Activated CD8-positive, alpha-beta T cell treated with anti-CD3 and anti-CD28 coated beads for 36 hours (primary cell): ENCODE results near the gene SLC9A9. TPM values are rescaled to one million over a fixed set of nuclear protein-coding genes. Genes with fewer than 3 reads are reported as not detected.

Source experiments
- ATAC-seq: fragments of 200-7000 bp; cut with Tn5 transposase; one replicate; pipeline ENCODE4 v1.10.0; 2021; ENCODE audit warnings: mild to moderate bottlenecking, moderate library complexity
- CTCF ChIA-PET: fragments of 350-600 bp; sonication (Branson Sonifier 250); formaldehyde crosslinking; loops from one replicate; lab custom pipeline; 2021; ENCODE audit warnings: antibody characterized with exemption; lab: Charles Lee
- POLR2A ChIA-PET: fragments of 350-600 bp; sonication (Branson Sonifier 250); formaldehyde crosslinking; loops from one replicate; lab custom pipeline; 2021; ENCODE audit warnings: antibody characterized with exemption; lab: Charles Lee
- DNase-seq: peaks from one replicate; pipeline ENCODE4 v3.0.0-alpha.2; 2020
- H3K27ac Mint-ChIP-seq: one replicate; pipeline ENCODE4 v1.8.0; 2021; ENCODE audit warnings: mild to moderate bottlenecking, mixed read lengths
- H3K27me3 Mint-ChIP-seq: one replicate; pipeline ENCODE4 v1.8.0; 2021; ENCODE audit warnings: mixed read lengths
- H3K36me3 Mint-ChIP-seq: one replicate; pipeline ENCODE4 v1.8.0; 2021; ENCODE audit warnings: low read depth, mixed read lengths
- H3K4me1 Mint-ChIP-seq: one replicate; pipeline ENCODE4 v1.8.0; 2021; ENCODE audit warnings: low read depth, mixed read lengths
- H3K4me3 Mint-ChIP-seq: one replicate; pipeline ENCODE4 v1.8.0; 2021; ENCODE audit warnings: mild to moderate bottlenecking, moderate library complexity, mixed read lengths
- H3K9me3 Mint-ChIP-seq: one replicate; pipeline ENCODE4 v1.8.0; 2021; ENCODE audit warnings: mixed read lengths
- CTCF ChIP-seq: fragments of 200-600 bp; IDR thresholded peaks from one replicate; pipeline ENCODE4 v1.8.0; 2022; ENCODE audit warnings: antibody characterized with exemption, mild to moderate bottlenecking
- intact Hi-C: fragments of 100-400 bp; cut with micrococcal nuclease; formaldehyde crosslinking; loops from one replicate; pipeline ENCODE4 v1.10.0; 2022
- total RNA-seq, 2 experiments: library from RNA; stranded (reverse); gene quantifications; one replicate each; pipeline ENCODE4 v1.2.3, GENCODE V29; 2021

The SLC9A9 gene
- total RNA-seq, 2 experiments from 2014 or later: 1.9 to 2.2 TPM

- H3K27ac Mint-ChIP-seq: no peak overlapping the region
- H3K27me3 Mint-ChIP-seq: no peaks in the 10 kb centered on the region
- DNase-seq (no peak), ATAC-seq (no peak)
- H3K4me3 Mint-ChIP-seq: no peak overlapping the region
- no peaks in the 10 kb centered on the region for H3K4me1 Mint-ChIP-seq
- ChIA-PET CTCF (no interaction called here), POLR2A (no interaction called here)
- intact Hi-C loops: no loop called here
- H3K9me3 Mint-ChIP-seq: no peaks in the 10 kb centered on the region
- no peak for TF ChIP-seq CTCF
- peaks cover 3% of the 10 kb centered on the region for H3K36me3 Mint-ChIP-seq
Observed at GRCh38 chr3:143465666-143466065, 382.6 kb downstream of the SLC9A9 start.

GRCh38 chr3:143464850-143465249 lies 383.4 kb downstream of the SLC9A9 start:
- Mint-ChIP-seq H3K4me3 (no peak overlapping the region), H3K27me3 (no peaks in the 10 kb centered on the region), H3K36me3 (peaks cover 3% of the 10 kb centered on the region), H3K27ac (no peak overlapping the region), H3K9me3 (no peaks in the 10 kb centered on the region), H3K4me1 (no peaks in the 10 kb centered on the region)
- no peak for ATAC-seq
- ChIA-PET CTCF (no interaction called here), POLR2A (no interaction called here)
- intact Hi-C loops: no loop called here
- no peak for DNase-seq
- TF ChIP-seq CTCF: no peak

- Mint-ChIP-seq H3K4me3 (no peak overlapping the region), H3K36me3 (no peaks in the 10 kb centered on the region), H3K27ac (no peak overlapping the region), H3K27me3 (no peaks in the 10 kb centered on the region), H3K9me3 (no peaks in the 10 kb centered on the region), H3K4me1 (no peaks in the 10 kb centered on the region)
- ATAC-seq (no peak), DNase-seq (no peak)
- POLR2A ChIA-PET: no interaction called here
- TF ChIP-seq CTCF: no peak
- CTCF ChIA-PET: no interaction called here
- intact Hi-C loops: no loop called here
Observed at GRCh38 chr3:143455480-143455879, 392.8 kb downstream of the SLC9A9 start.

- Mint-ChIP-seq H3K27ac (no peak overlapping the region), H3K4me3 (no peak overlapping the region), H3K27me3 (no peaks in the 10 kb centered on the region), H3K36me3 (no peaks in the 10 kb centered on the region), H3K4me1 (peaks cover 2% of the 10 kb centered on the region), H3K9me3 (no peaks in the 10 kb centered on the region)
- TF ChIP-seq CTCF: no peak
- intact Hi-C loops: no loop called here
- peak; percentile 16 for DNase-seq
- CTCF ChIA-PET: no interaction called here
- ATAC-seq: peak; percentile 47
- POLR2A ChIA-PET: no interaction called here
Observed at GRCh38 chr3:143450632-143451031, 397.6 kb downstream of the SLC9A9 start.

- H3K27ac Mint-ChIP-seq: no peak overlapping the region
- ATAC-seq: no peak
- CTCF ChIA-PET: interaction anchor here (1.0 to 1.5 kb wide), 2 partner anchors 14 to 326 kb away, joined by 5 to 7 read pairs; no protein-coding TSS in a partner anchor
Observed at GRCh38 chr3:143447491-143447890, 400.8 kb downstream of the SLC9A9 start.

More at GRCh38 chr3:143447491-143447890, 400.8 kb downstream of the SLC9A9 start:
- Mint-ChIP-seq H3K4me3 (no peak overlapping the region), H3K9me3 (no peaks in the 10 kb centered on the region), H3K36me3 (no peaks in the 10 kb centered on the region), H3K4me1 (peaks cover 31% of the 10 kb centered on the region), H3K27me3 (no peaks in the 10 kb centered on the region)
- intact Hi-C loops: loop anchor here (10.0 kb wide), 1 partner anchor 323 kb away; no protein-coding TSS in a partner anchor
- DNase-seq: no peak
- POLR2A ChIA-PET: no interaction called here
- TF ChIP-seq CTCF: no peak
